B cell (primary cell): ENCODE results near the gene RANBP9. TPM values are rescaled to one million over a fixed set of nuclear protein-coding genes. Genes with fewer than 3 reads are reported as not detected.

ENCODE experiments used
- ATAC-seq: fragments of 200-7000 bp; cut with Tn5 transposase; one replicate; pipeline ENCODE4 v1.10.0; 2021; ENCODE audit warnings: low read depth, mild to moderate bottlenecking, moderate number of reproducible peaks, moderate library complexity
- CTCF ChIA-PET: fragments of 350-600 bp; sonication (Branson Sonifier 250); formaldehyde crosslinking; loops from one replicate; lab custom pipeline; 2021; ENCODE audit warnings: antibody characterized with exemption, inconsistent platforms; lab: Charles Lee
- POLR2A ChIA-PET: fragments of 350-600 bp; sonication (Branson Sonifier 250); formaldehyde crosslinking; loops from one replicate; lab custom pipeline; 2021; ENCODE audit warnings: antibody characterized with exemption; lab: Charles Lee
- DNase-seq: peaks from one replicate; pipeline ENCODE4 v3.0.0; 2013
- H2AFZ ChIP-seq: 2 replicates; pipeline ENCODE4 v1.6.1; 2012; ENCODE audit warnings: mild to moderate bottlenecking, low read depth, low read length; ENCODE audit not compliant: insufficient read depth, poor library complexity, severe bottlenecking
- H3K27ac ChIP-seq, 2 donors: 1 replicate in 1 of 2; 2 replicates in 1 of 2; pipeline ENCODE4 v1.5.1; 2012 to 2013; ENCODE audit warnings: low read length in 2 of 2, mild to moderate bottlenecking in 2 of 2, moderate library complexity in 1 of 2
- H3K27me3 ChIP-seq, 4 experiments: fragments of 200-600 bp in 1 of 4; sonication (generic) in 1 of 4; replicated peaks in 1 of 4; 1 replicate in 2 of 4; 2 replicates in 2 of 4; pipeline versions ENCODE4 v1.6.1 to v1.7.0; 2013 to 2016; ENCODE audit warnings: low read length in 3 of 4, mild to moderate bottlenecking in 2 of 4, mixed read lengths in 1 of 4, moderate library complexity in 1 of 4; ENCODE audit not compliant: insufficient read depth in 4 of 4, control insufficient read depth in 3 of 4; ENCODE audit errors: control extremely low read depth in 1 of 4
- H3K36me3 ChIP-seq, 2 experiments: replicated peaks in 1 of 2; 1 replicate in 1 of 2; 2 replicates in 1 of 2; pipeline versions ENCODE4 v1.6.1 to v1.7.1; 2013; ENCODE audit warnings: low read length in 1 of 2; ENCODE audit not compliant: insufficient read depth in 2 of 2, control insufficient read depth in 1 of 2; ENCODE audit errors: control extremely low read depth in 1 of 2, extremely low read depth in 1 of 2
- H3K4me1 ChIP-seq, 2 donors: fragments of 200-600 bp in 1 of 2; sonication (generic) in 1 of 2; 1 replicate in 1 of 2; 2 replicates in 1 of 2; pipeline versions ENCODE4 v1.5.1 to v1.6.1; 2013 to 2017; ENCODE audit warnings: low read length in 2 of 2; ENCODE audit not compliant: control insufficient read depth in 2 of 2, insufficient read depth in 2 of 2
- H3K4me2 ChIP-seq: replicated peaks from 2 replicates; pipeline ENCODE3; 2012; ENCODE audit warnings: mild to moderate bottlenecking, low read depth, low read length; ENCODE audit not compliant: poor library complexity, severe bottlenecking
- H3K4me3 ChIP-seq, 5 experiments: fragments of 200-600 bp in 1 of 5; sonication (generic) in 1 of 5; 1 replicate in 3 of 5; 2 replicates in 2 of 5; pipeline versions ENCODE4 v1.5.1 to v1.7.0; 2011 to 2016; ENCODE audit warnings: low read length in 4 of 5, mild to moderate bottlenecking in 4 of 5, low read depth in 2 of 5, control low read depth in 1 of 5, moderate library complexity in 1 of 5; ENCODE audit not compliant: insufficient read depth in 1 of 5; ENCODE audit errors: control extremely low read depth in 1 of 5, extremely low read depth in 1 of 5
- H3K79me2 ChIP-seq: fragments of 200-600 bp; sonication (generic); one replicate; pipeline ENCODE4 v1.6.0; 2016; ENCODE audit warnings: low read length; ENCODE audit not compliant: control insufficient read depth, insufficient read depth
- H3K9ac ChIP-seq: fragments of 200-600 bp; sonication (generic); 2 replicates; pipeline ENCODE4 v1.6.1; 2017; ENCODE audit warnings: mild to moderate bottlenecking, low read length, moderate library complexity
- H3K9me3 ChIP-seq, 3 donors: one replicate each; pipeline versions ENCODE4 v1.6.1 to v1.7.1; 2013; ENCODE audit warnings: low read length in 2 of 3; ENCODE audit not compliant: control insufficient read depth in 2 of 3, insufficient read depth in 1 of 3; ENCODE audit errors: control extremely low read depth in 1 of 3
- H4K20me1 ChIP-seq: 2 replicates; pipeline ENCODE4 v1.6.0; 2012; ENCODE audit warnings: mild to moderate bottlenecking, low read length; ENCODE audit not compliant: insufficient read depth, control insufficient read depth, poor library complexity, severe bottlenecking
- H3K27ac Mint-ChIP-seq: one replicate; pipeline ENCODE4 v1.8.0; 2021; ENCODE audit warnings: mixed read lengths
- H3K27me3 Mint-ChIP-seq: one replicate; pipeline ENCODE4 v1.8.0; 2021; ENCODE audit warnings: mixed read lengths
- H3K4me1 Mint-ChIP-seq: one replicate; pipeline ENCODE4 v1.8.0; 2021; ENCODE audit warnings: mixed read lengths
- H3K4me3 Mint-ChIP-seq: one replicate; pipeline ENCODE4 v1.8.0; 2021; ENCODE audit warnings: mixed read lengths
- H3K9me3 Mint-ChIP-seq: one replicate; pipeline ENCODE4 v1.8.0; 2022; ENCODE audit warnings: mixed read lengths; ENCODE audit not compliant: insufficient read depth
- EZH2 ChIP-seq: IDR thresholded peaks from 2 replicates; pipeline ENCODE4 v1.6.1; 2012; ENCODE audit warnings: borderline replicate concordance, low read depth, mild to moderate bottlenecking, moderate library complexity, low read length; ENCODE audit not compliant: insufficient read depth, poor library complexity, severe bottlenecking
- WGBS: methylation state at CpG from one replicate; pipeline ENCODE4 v1.1.5; 2013; ENCODE audit warnings: missing lambda C conversion rate; ENCODE audit not compliant: insufficient coverage; 5-methylcytosine and 5-hydroxymethylcytosine counted together
- intact Hi-C: fragments of 100-400 bp; cut with micrococcal nuclease; formaldehyde crosslinking; loops from one replicate; pipeline ENCODE4 v1.10.0; 2022
- polyA plus RNA-seq: library from polyadenylated mRNA; depleted of rRNA; stranded (reverse); fragments of >200 nt; gene quantifications from 2 replicates; pipeline ENCODE4 v1.2.3, GENCODE V29; 2012
- total RNA-seq, 2 donors: library from RNA; stranded (reverse); fragments of 120-200 nt in 1 of 2; gene quantifications; 1 replicate in 1 of 2; 2 replicates in 1 of 2; pipeline versions ENCODE4 v1.2.3 to v1.2.4, GENCODE V29; 2013 to 2022
- TF ChIP-seq, protein P1 (sequence below): fragments of 200-600 bp; IDR thresholded peaks from one replicate; pipeline ENCODE4 v1.8.0; 2022; ENCODE audit warnings: antibody characterized with exemption, mild to moderate bottlenecking

Gene RANBP9
- total and polyA plus RNA-seq, 2 donors (not counting 1 experiment from before 2014, with no cell fraction given) = 20.0 to 34.1 TPM

DNA sequence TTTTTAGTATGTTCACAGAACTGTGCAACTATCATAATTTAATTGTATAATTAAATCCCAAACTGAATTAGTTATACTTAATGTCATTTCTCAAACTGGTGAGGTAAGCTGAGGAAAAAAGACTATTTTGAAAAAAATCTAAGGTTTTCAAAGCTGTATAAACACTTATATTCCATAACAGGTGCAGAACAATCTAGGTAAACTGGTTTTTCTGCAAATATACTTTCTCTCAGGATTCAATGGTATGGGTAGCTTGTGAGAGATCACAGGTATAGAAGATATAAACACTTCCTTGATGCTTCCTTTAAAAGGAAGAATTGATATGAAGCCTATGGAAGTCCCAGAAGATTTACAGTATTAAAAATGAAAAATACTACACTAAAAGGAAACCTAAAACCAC is 62.8 kb downstream of the RANBP9 start:
- DNase-seq (no peak), ATAC-seq (no peak)
- Histone ChIP-seq H4K20me1 (peaks cover 5% of the 10 kb centered on the region), H3K4me2 (no peak overlapping the region), H3K79me2 (peaks cover 10% of the 10 kb centered on the region), H3K9me3 (no peaks in the 10 kb centered on the region), H3K27me3 (no peaks in the 10 kb centered on the region), H3K9ac (no peak overlapping the region), H2AFZ (no peak overlapping the region), H3K4me1 (no peaks in the 10 kb centered on the region), H3K36me3 (peaks cover 8 to 16% of the 10 kb centered on the region in 2 experiments), H3K4me3 (no peak overlapping the region), H3K27ac (no peak overlapping the region)
- POLR2A ChIA-PET = no interaction called here
- CTCF ChIA-PET = interaction anchor here (0.5 to 0.7 kb wide), 3 partner anchors 33 to 117 kb away, joined by 3 to 5 read pairs (median 3); partner anchors contain the start of gene RANBP9
- intact Hi-C loops = no loop called here
- Mint-ChIP-seq H3K4me1 (peaks cover 2% of the 10 kb centered on the region), H3K9me3 (no peaks in the 10 kb centered on the region), H3K27ac (no peak overlapping the region), H3K4me3 (no peak overlapping the region), H3K27me3 (no peaks in the 10 kb centered on the region)
- TF ChIP-seq EZH2 = no peak
- TF ChIP-seq, protein P1, sequence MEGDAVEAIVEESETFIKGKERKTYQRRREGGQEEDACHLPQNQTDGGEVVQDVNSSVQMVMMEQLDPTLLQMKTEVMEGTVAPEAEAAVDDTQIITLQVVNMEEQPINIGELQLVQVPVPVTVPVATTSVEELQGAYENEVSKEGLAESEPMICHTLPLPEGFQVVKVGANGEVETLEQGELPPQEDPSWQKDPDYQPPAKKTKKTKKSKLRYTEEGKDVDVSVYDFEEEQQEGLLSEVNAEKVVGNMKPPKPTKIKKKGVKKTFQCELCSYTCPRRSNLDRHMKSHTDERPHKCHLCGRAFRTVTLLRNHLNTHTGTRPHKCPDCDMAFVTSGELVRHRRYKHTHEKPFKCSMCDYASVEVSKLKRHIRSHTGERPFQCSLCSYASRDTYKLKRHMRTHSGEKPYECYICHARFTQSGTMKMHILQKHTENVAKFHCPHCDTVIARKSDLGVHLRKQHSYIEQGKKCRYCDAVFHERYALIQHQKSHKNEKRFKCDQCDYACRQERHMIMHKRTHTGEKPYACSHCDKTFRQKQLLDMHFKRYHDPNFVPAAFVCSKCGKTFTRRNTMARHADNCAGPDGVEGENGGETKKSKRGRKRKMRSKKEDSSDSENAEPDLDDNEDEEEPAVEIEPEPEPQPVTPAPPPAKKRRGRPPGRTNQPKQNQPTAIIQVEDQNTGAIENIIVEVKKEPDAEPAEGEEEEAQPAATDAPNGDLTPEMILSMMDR = no peak

DNA sequence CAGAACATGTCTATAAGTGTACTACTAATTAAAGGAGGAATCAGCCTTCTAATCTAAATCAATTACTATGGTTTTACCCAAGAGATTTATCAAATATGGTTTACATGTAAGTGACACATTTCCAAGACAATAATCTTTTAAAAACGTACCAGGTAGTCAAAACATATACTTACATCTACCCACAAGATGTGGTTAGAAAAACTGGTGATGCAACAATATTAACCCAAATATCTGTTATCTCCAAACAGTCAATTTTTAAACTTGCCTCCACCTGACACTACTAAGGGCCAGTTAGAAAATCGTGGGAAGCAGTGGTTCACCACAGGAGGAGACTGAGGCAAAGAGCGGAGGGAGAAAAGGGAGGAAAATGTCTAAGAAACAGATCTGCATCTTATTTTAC is 68.5 kb downstream of the RANBP9 start:
- Histone ChIP-seq H3K9me3 (no peaks in the 10 kb centered on the region), H3K27ac (no peak overlapping the region), H3K4me3 (no peak overlapping the region), H2AFZ (no peak overlapping the region), H3K36me3 (peaks cover 1 to 23% of the 10 kb centered on the region in 2 experiments), H3K79me2 (peaks cover 4% of the 10 kb centered on the region), H3K4me2 (no peak overlapping the region), H3K27me3 (no peaks in the 10 kb centered on the region), H3K9ac (no peak overlapping the region), H3K4me1 (no peaks in the 10 kb centered on the region), H4K20me1 (no peaks in the 10 kb centered on the region)
- Mint-ChIP-seq H3K27me3 (no peaks in the 10 kb centered on the region), H3K9me3 (no peaks in the 10 kb centered on the region), H3K4me3 (no peak overlapping the region), H3K4me1 (peaks cover 2% of the 10 kb centered on the region), H3K27ac (no peak overlapping the region)
- ATAC-seq = no peak
- TF ChIP-seq EZH2 = no peak
- TF ChIP-seq, protein P1 = no peak
- POLR2A ChIA-PET = no interaction called here
- CTCF ChIA-PET = no interaction called here
- DNase-seq = no peak
- intact Hi-C loops = no loop called here
- WGBS = no CpG with 5 or more reads among the region's 3 CpGs
